Body of pancreas (tissue), 4 donors: ENCODE measurements around the gene DYNC2LI1. TPM values are rescaled to one million over a fixed set of nuclear protein-coding genes. Genes with fewer than 3 reads are reported as not detected.

ENCODE experiments used
- ATAC-seq: fragments of 150-250 bp; one replicate; pipeline ENCODE4 v1.9.1; 2016
- DNase-seq, 4 donors: peaks; one replicate each; pipeline ENCODE4 v3.0.0-alpha.2; 2019
- H3K27ac ChIP-seq, 4 donors: fragments of 200-600 bp; sonication (generic); 1 replicate in 3 of 4; 2 replicates in 1 of 4; pipeline versions ENCODE4 v1.5.1 to v1.6.1; 2016 to 2019; ENCODE audit warnings: mild to moderate bottlenecking in 1 of 4, mixed read lengths in 1 of 4, moderate library complexity in 1 of 4
- H3K27me3 ChIP-seq, 2 donors: fragments of 200-600 bp; sonication (generic); one replicate each; pipeline ENCODE4 v1.6.0; 2016; ENCODE audit warnings: mild to moderate bottlenecking in 1 of 2
- H3K36me3 ChIP-seq, 2 donors: fragments of 200-600 bp; sonication (generic); replicated peaks in 1 of 2; 2 replicates each; pipeline ENCODE4 v1.5.1; 2016; ENCODE audit warnings: low read depth in 2 of 2; ENCODE audit not compliant: insufficient read depth in 1 of 2
- H3K4me1 ChIP-seq: fragments of 200-600 bp; sonication (generic); one replicate; pipeline ENCODE4 v1.6.0; 2016
- H3K4me3 ChIP-seq, 2 donors: fragments of 200-600 bp; sonication (generic); 1 replicate in 1 of 2; 2 replicates in 1 of 2; pipeline ENCODE4 v1.5.1; 2016 to 2019
- H3K9me3 ChIP-seq, 3 donors: fragments of 200-600 bp; sonication (generic); 1 replicate in 2 of 3; 2 replicates in 1 of 3; pipeline ENCODE4 v1.5.1; 2016
- POLR2A ChIP-seq, 3 donors: fragments of 450-650 bp; IDR thresholded peaks; one replicate each; pipeline ENCODE4 v1.6.1; 2016; ENCODE audit warnings: antibody characterized with exemption in 3 of 3, mild to moderate bottlenecking in 2 of 3
- WGBS, 2 donors: methylation state at CpG; one replicate each; pipeline ENCODE4 v1.1.5; 2017; 5-methylcytosine and 5-hydroxymethylcytosine counted together
- intact Hi-C: fragments of 100-400 bp; cut with DNase I; formaldehyde crosslinking; loops from one replicate; pipeline ENCODE4 v1.15.1; 2023
- total RNA-seq, 2 donors: library from RNA; depleted of rRNA; stranded (reverse); fragments of >200 nt; gene quantifications; one replicate each; pipeline ENCODE4 v1.1.0, GENCODE V29; 2016
- TF ChIP-seq, protein P1 (sequence below), 7 experiments: fragments of 450-650 bp in 4 of 7; fragments of 200-600 bp in 3 of 7; sonication (generic) in 3 of 7; IDR thresholded peaks; one replicate each; pipeline ENCODE4 v1.5.1; 2016 to 2019; ENCODE audit warnings: antibody characterized with exemption in 7 of 7

Gene DYNC2LI1
- total RNA-seq, 2 donors from 2014 or later: 21.0 to 21.4 TPM

DNA sequence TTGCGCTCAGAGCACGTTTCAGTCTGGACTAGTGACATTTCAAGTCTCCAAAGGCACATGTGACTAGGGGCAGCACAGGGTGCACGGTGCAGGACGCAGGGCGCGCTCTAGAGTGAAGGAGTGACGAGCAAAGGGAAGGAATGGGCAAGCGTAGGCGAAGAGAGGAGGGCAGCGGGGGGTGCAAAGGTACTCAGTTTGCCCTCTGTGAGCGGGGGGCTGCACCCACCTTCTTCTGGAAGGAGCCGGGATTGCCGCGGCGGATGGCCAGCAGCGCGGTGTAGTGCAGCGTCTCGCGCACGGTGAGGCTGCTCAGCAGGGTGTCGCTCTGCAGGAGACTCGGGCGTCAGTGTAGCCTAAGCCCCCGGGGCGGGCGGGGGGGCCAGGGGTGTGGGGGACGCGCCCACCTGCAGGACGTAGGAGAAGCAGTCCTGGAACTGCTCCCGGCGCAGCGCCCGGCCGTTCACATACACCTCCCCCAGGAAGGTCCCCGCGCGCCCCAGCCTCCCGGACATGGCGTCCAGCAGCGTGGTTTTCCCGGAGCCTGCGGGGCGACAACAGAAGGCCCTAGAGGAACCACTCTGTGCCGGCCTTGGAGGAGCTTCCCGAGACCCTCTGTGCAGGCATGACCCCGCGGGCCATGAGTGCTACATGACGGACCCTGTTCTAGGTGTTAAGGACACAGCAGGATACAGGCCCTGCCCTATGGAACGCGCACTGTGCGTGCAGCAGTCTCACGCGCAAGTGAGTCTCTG, 57.9 kb downstream of the DYNC2LI1 start:
- intact Hi-C loops: no loop called here
- Histone ChIP-seq H3K27ac (no peak overlapping the region), H3K4me3 (no peak overlapping the region), H3K36me3 (no peaks in the 10 kb centered on the region), H3K9me3 (no peaks in the 10 kb centered on the region), H3K4me1 (no peaks in the 10 kb centered on the region), H3K27me3 (no peaks in the 10 kb centered on the region)
- no peak for TF ChIP-seq POLR2A (IDR thresholded peaks at IDR 0.05)
- TF ChIP-seq, protein P1, sequence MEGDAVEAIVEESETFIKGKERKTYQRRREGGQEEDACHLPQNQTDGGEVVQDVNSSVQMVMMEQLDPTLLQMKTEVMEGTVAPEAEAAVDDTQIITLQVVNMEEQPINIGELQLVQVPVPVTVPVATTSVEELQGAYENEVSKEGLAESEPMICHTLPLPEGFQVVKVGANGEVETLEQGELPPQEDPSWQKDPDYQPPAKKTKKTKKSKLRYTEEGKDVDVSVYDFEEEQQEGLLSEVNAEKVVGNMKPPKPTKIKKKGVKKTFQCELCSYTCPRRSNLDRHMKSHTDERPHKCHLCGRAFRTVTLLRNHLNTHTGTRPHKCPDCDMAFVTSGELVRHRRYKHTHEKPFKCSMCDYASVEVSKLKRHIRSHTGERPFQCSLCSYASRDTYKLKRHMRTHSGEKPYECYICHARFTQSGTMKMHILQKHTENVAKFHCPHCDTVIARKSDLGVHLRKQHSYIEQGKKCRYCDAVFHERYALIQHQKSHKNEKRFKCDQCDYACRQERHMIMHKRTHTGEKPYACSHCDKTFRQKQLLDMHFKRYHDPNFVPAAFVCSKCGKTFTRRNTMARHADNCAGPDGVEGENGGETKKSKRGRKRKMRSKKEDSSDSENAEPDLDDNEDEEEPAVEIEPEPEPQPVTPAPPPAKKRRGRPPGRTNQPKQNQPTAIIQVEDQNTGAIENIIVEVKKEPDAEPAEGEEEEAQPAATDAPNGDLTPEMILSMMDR (IDR thresholded peaks at IDR 0.05): no peak
- DNase-seq: no peak
- WGBS, 2 donors: 7 to 10% methylated on average over 24 to 53 of the region's 54 CpGs
- no peak for ATAC-seq

DNA sequence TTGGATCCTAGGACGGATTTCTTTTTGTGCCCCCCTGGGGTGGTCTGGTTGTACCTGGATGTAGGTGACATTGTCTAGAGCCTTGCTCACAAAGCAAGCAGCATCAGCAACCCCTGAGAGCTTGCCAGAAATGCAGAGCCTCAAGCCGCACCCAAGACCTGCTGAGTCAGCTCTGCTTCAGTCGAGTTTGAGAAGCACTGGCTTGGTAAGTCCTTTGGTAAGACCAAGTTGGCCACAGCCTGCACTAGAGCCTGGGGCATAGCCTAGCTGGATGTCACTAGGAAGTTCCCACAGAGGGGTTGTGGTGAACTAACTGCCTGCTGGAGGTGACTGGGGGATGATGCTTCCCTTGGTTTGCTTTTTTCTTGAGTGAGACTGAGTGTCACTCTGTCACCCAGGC, 58.6 kb downstream of the DYNC2LI1 start:
- Histone ChIP-seq H3K9me3 (no peaks in the 10 kb centered on the region), H3K27me3 (no peaks in the 10 kb centered on the region), H3K4me1 (no peaks in the 10 kb centered on the region), H3K27ac (no peak overlapping the region), H3K4me3 (no peak overlapping the region), H3K36me3 (no peaks in the 10 kb centered on the region)
- ATAC-seq: no peak
- 43 to 44% methylated on average over 3 of the region's 3 CpGs for WGBS, 2 donors
- intact Hi-C loops: no loop called here
- no peak for DNase-seq
- TF ChIP-seq, protein P1 (IDR thresholded peaks at IDR 0.05): no peak
- no peak for TF ChIP-seq POLR2A (IDR thresholded peaks at IDR 0.05)

DNA sequence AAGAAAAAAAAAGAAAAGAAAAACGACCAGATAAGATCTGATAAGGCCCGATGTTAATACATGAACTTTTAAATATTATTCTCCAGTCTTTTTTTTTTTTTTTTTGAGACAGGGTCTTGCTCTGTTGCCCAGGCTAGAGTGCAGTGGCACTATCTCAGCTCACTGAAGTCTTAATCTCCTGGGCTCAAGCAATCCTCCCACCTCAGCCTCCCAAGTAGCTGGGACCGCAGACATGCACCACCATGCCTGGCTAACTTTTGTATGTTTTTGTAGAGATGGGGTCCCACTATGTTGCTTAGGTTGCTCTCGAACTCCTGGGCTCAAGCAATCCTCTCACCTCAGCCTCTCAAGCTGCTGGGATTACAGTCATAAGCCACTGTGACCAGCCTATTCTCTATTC, 63.2 kb downstream of the DYNC2LI1 start:
- no peak overlapping the region for H3K27ac ChIP-seq
- WGBS, 2 donors: 57 to 58% methylated on average over 4 of the region's 4 CpGs
- DNase-seq (no peak), ATAC-seq (no peak)
- TF ChIP-seq, protein P1 (IDR thresholded peaks at IDR 0.05): no peak
- no peaks in the 10 kb centered on the region for H3K9me3 ChIP-seq
- H3K4me1 ChIP-seq: no peaks in the 10 kb centered on the region
- H3K4me3 ChIP-seq: no peak overlapping the region
- intact Hi-C loops: no loop called here
- no peaks in the 10 kb centered on the region for H3K36me3 ChIP-seq
- no peaks in the 10 kb centered on the region for H3K27me3 ChIP-seq

DNA sequence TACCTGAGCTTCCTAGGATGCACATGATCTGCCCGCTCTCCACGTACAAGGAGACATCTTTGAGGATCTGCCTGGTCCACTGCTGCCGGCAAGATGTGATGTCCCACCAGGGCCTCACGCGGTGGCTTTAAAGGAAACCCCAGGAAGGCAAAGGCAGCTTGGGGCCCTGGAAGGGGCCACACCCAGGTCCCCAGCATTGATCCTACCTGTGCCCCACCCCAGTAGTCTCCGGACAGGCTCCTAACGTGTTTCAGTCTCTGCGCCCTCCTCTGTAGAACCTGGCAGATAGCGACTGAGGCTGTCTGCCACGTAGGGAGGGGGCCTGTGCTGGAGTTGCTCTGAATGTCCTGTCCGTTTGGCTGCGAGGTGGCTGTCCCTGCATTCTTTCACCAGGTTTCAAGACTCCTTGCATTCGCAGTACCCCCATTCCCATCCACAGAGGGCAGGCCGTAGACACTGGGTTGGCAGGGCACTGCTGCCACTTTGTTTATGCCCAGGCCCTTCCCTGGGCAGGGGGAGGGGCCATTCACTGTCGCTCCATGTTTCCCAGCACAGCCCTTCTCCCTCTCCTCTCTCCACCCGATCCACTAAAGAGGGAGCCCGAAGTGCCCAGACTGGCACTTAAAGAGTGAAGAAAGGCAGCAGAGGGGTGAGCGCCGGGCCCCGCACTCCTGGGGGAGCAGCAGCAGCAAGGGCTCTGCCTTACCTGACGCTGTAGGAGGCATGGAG, 64.2 kb downstream of the DYNC2LI1 start:
- Histone ChIP-seq H3K4me3 (no peak overlapping the region), H3K4me1 (no peaks in the 10 kb centered on the region), H3K36me3 (no peaks in the 10 kb centered on the region), H3K27me3 (no peaks in the 10 kb centered on the region), H3K27ac (no peak overlapping the region), H3K9me3 (no peaks in the 10 kb centered on the region)
- no peak for TF ChIP-seq POLR2A (IDR thresholded peaks at IDR 0.05)
- TF ChIP-seq, protein P1 (IDR thresholded peaks at IDR 0.05): no peak
- ATAC-seq (no peak), DNase-seq (no peak)
- intact Hi-C loops: no loop called here
- 87 to 95% methylated on average over 11 to 21 of the region's 21 CpGs for WGBS, 2 donors
